ENCODE results near the gene LDHAL6A.

GRCh38 chr11:18452927-18453326 lies 2.7 kb upstream of the LDHAL6A start:
- no peak for TF ChIP-seq MYBL2 (CRISPR knock-in tag; IDR thresholded peaks at IDR 0.05)
- TF ChIP-seq ZNF263 (CRISPR knock-in tag; IDR thresholded peaks at IDR 0.05; ENCODE audit: low read depth), result no peak
- TF ChIP-seq, protein P1, sequence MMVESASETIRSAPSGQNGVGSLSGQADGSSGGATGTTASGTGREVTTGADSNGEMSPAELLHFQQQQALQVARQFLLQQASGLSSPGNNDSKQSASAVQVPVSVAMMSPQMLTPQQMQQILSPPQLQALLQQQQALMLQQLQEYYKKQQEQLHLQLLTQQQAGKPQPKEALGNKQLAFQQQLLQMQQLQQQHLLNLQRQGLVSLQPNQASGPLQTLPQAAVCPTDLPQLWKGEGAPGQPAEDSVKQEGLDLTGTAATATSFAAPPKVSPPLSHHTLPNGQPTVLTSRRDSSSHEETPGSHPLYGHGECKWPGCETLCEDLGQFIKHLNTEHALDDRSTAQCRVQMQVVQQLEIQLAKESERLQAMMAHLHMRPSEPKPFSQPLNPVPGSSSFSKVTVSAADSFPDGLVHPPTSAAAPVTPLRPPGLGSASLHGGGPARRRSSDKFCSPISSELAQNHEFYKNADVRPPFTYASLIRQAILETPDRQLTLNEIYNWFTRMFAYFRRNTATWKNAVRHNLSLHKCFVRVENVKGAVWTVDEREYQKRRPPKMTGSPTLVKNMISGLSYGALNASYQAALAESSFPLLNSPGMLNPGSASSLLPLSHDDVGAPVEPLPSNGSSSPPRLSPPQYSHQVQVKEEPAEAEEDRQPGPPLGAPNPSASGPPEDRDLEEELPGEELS (CRISPR knock-in tag; IDR thresholded peaks at IDR 0.05), result no peak
- no peak for TF ChIP-seq FOXJ3 (CRISPR knock-in tag; IDR thresholded peaks at IDR 0.05; ENCODE audit: borderline replicate concordance)
- TF ChIP-seq JUN (CRISPR knock-in tag; IDR thresholded peaks at IDR 0.05), result no peak
- TF ChIP-seq, protein P2, sequence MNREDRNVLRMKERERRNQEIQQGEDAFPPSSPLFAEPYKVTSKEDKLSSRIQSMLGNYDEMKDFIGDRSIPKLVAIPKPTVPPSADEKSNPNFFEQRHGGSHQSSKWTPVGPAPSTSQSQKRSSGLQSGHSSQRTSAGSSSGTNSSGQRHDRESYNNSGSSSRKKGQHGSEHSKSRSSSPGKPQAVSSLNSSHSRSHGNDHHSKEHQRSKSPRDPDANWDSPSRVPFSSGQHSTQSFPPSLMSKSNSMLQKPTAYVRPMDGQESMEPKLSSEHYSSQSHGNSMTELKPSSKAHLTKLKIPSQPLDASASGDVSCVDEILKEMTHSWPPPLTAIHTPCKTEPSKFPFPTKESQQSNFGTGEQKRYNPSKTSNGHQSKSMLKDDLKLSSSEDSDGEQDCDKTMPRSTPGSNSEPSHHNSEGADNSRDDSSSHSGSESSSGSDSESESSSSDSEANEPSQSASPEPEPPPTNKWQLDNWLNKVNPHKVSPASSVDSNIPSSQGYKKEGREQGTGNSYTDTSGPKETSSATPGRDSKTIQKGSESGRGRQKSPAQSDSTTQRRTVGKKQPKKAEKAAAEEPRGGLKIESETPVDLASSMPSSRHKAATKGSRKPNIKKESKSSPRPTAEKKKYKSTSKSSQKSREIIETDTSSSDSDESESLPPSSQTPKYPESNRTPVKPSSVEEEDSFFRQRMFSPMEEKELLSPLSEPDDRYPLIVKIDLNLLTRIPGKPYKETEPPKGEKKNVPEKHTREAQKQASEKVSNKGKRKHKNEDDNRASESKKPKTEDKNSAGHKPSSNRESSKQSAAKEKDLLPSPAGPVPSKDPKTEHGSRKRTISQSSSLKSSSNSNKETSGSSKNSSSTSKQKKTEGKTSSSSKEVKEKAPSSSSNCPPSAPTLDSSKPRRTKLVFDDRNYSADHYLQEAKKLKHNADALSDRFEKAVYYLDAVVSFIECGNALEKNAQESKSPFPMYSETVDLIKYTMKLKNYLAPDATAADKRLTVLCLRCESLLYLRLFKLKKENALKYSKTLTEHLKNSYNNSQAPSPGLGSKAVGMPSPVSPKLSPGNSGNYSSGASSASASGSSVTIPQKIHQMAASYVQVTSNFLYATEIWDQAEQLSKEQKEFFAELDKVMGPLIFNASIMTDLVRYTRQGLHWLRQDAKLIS (CRISPR knock-in tag; IDR thresholded peaks at IDR 0.05; ENCODE audit: borderline replicate concordance), result no peak

Data from WTC11 (cell line).